ENCODE data around the gene PLEKHA7.

The PLEKHA7 gene

DNA sequence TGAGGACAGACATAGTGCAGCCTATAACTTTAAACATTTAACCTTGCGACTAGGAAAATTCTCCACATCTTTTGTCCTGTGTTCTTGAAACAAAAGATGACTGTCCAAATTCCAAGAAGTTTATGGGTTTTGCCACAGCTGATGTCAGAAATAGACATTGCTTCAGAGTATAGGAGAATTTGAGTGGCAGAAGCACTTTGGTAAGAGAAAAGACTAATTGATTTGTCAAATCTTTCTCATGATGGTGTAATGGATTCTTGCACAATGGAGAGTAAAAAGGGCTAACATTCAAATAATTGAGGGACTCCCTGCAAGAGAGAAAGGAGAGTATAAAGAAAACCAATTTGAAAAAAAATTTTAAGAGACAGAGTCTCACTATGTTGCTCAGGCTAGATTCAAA is 250.5 kb downstream of the PLEKHA7 start:
- TF ChIP-seq, protein P1, sequence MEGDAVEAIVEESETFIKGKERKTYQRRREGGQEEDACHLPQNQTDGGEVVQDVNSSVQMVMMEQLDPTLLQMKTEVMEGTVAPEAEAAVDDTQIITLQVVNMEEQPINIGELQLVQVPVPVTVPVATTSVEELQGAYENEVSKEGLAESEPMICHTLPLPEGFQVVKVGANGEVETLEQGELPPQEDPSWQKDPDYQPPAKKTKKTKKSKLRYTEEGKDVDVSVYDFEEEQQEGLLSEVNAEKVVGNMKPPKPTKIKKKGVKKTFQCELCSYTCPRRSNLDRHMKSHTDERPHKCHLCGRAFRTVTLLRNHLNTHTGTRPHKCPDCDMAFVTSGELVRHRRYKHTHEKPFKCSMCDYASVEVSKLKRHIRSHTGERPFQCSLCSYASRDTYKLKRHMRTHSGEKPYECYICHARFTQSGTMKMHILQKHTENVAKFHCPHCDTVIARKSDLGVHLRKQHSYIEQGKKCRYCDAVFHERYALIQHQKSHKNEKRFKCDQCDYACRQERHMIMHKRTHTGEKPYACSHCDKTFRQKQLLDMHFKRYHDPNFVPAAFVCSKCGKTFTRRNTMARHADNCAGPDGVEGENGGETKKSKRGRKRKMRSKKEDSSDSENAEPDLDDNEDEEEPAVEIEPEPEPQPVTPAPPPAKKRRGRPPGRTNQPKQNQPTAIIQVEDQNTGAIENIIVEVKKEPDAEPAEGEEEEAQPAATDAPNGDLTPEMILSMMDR (IDR thresholded peaks at IDR 0.05; ENCODE audit: low read length, missing control alignments), result no peak
- H3K4me3 ChIP-seq (replicated peaks; ENCODE audit: low read depth, low read length), result no peak overlapping the region
- no peak for DNase-seq (ENCODE audit: low read depth)

- no peak overlapping the region for H3K4me3 ChIP-seq (replicated peaks; ENCODE audit: low read depth, low read length)
- TF ChIP-seq, protein P1 (IDR thresholded peaks at IDR 0.05; ENCODE audit: low read length, missing control alignments), result no peak
- peak; percentile 12 for DNase-seq (ENCODE audit: low read depth)
These were observed 254.2 kb downstream of the PLEKHA7 start for GRCh38 chr11:16759857-16760508.

GRCh38 chr11:16758382-16759024 is 255.7 kb downstream of the PLEKHA7 start:
- DNase-seq (ENCODE audit: low read depth), result peak; percentile 10
- H3K4me3 ChIP-seq (replicated peaks; ENCODE audit: low read depth, low read length), result no peak overlapping the region
- TF ChIP-seq, protein P1 (IDR thresholded peaks at IDR 0.05; ENCODE audit: low read length, missing control alignments), result no peak

- TF ChIP-seq, protein P1 (IDR thresholded peaks at IDR 0.05; ENCODE audit: low read length, missing control alignments), result no peak
- DNase-seq (ENCODE audit: low read depth), result no peak
- no peak overlapping the region for H3K4me3 ChIP-seq (replicated peaks; ENCODE audit: low read depth, low read length)
These were observed 263.8 kb downstream of the PLEKHA7 start for GRCh38 chr11:16750417-16750816.

DNA sequence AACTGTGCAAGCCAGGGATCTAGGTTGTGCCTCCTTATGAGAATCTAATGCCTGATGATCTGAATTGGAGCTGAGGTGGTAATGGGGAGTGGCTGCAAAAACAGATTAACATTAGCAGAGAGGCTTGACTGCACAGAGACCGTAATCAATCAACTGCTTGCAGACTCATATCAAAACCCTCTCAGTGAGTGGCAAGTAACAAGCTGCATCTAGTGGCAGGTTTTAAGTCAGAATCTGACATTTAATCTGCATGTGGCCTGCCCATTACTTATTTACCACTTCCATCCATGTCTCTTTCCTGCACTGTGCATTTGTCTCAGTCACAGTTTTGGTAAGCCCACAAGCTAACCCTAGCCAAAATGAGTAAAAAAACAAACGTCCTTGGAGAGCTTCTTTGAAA is 264.5 kb downstream of the PLEKHA7 start:
- TF ChIP-seq, protein P1 (IDR thresholded peaks at IDR 0.05; ENCODE audit: low read length, missing control alignments), result no peak
- H3K4me3 ChIP-seq (replicated peaks; ENCODE audit: low read depth, low read length), result no peak overlapping the region
- DNase-seq (ENCODE audit: low read depth), result no peak

DNA sequence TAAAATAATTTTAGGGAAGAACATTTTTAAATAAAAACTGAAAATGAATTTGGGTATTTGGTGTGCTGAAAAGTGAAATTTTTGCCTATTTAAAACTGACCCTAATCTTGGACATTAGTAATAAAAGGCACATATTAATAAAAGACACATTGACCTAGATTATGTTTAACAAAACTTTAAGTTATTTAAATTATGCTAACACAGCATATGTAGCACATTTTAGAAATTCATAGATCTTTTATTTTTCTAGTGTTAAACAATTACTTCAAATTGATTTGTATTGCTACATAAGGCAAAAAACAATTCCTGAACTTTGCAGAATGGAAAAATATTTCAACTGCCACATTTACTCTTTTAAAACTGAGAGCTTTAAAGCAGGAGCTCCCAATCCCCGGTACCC is 265.1 kb downstream of the PLEKHA7 start:
- TF ChIP-seq, protein P1 (IDR thresholded peaks at IDR 0.05; ENCODE audit: low read length, missing control alignments), result no peak
- DNase-seq (ENCODE audit: low read depth), result no peak
- H3K4me3 ChIP-seq (replicated peaks; ENCODE audit: low read depth, low read length), result no peak overlapping the region
